Ishikawa (cell line): ENCODE data around the gene PLPPR2.

Source experiments
- CEBPB ChIP-seq: IDR thresholded peaks from 2 replicates; pipeline ENCODE4 v1.6.1; 2012
- CREB1 ChIP-seq: IDR thresholded peaks from 2 replicates; pipeline ENCODE4 v1.6.1; 2012; ENCODE audit warnings: low read depth
- EGR1 ChIP-seq: IDR thresholded peaks from 2 replicates; pipeline ENCODE4 v1.6.1; 2012
- EP300 ChIP-seq: IDR thresholded peaks from 2 replicates; pipeline ENCODE4 v1.6.1; 2012; ENCODE audit warnings: borderline replicate concordance
- FOXM1 ChIP-seq: IDR thresholded peaks from 2 replicates; pipeline ENCODE4 v1.6.1; 2012; ENCODE audit warnings: low read depth, borderline replicate concordance
- NFIC ChIP-seq: IDR thresholded peaks from 2 replicates; pipeline ENCODE4 v1.6.1; 2012
- RAD21 ChIP-seq: IDR thresholded peaks from 2 replicates; pipeline ENCODE4 v1.6.1; 2012; ENCODE audit warnings: low read depth
- TAF1 ChIP-seq: IDR thresholded peaks from 2 replicates; pipeline ENCODE4 v1.6.1; 2012; ENCODE audit warnings: low read depth, mild to moderate bottlenecking
- TCF12 ChIP-seq: IDR thresholded peaks from 2 replicates; pipeline ENCODE4 v1.6.1; 2012; ENCODE audit warnings: low read depth
- TEAD4 ChIP-seq: IDR thresholded peaks from 2 replicates; pipeline ENCODE4 v1.6.1; 2012
- YY1 ChIP-seq: IDR thresholded peaks from 2 replicates; pipeline ENCODE4 v1.6.1; 2012; ENCODE audit warnings: low read depth
- ZBTB7A ChIP-seq: IDR thresholded peaks from 2 replicates; pipeline ENCODE4 v1.6.1; 2012; ENCODE audit warnings: low read depth
- TF ChIP-seq, protein P1 (sequence below): IDR thresholded peaks from 2 replicates; pipeline ENCODE4 v1.6.1; 2012
- TF ChIP-seq, protein P2 (sequence below): IDR thresholded peaks from 2 replicates; pipeline ENCODE4 v1.6.1; 2012
- TF ChIP-seq, protein P3 (sequence below): IDR thresholded peaks from 2 replicates; pipeline ENCODE4 v1.6.1; 2012; ENCODE audit warnings: low read depth, mild to moderate bottlenecking

The PLPPR2 gene

DNA sequence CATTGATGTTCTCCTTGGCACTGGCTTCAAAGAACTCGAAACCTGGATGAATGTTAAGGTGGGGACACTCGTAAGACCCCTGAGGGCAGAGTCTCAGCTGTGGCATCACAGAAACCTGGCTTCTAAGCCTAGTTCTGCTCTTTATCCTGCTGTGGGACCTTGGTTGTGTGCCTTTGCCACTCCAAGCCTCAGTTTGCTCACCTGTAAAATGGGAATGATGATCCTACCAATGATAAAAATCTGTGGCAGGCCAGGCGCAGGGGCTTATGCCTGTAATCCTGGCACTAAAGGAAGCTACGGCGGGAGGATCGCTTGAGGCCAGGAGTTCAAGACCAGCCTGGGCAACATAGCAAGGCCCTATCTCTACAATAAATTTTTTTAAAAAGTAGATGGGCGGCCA, 29.7 kb upstream of the PLPPR2 start:
- TF ChIP-seq EP300 (no peak), NFIC (no peak), ZBTB7A (no peak)

DNA sequence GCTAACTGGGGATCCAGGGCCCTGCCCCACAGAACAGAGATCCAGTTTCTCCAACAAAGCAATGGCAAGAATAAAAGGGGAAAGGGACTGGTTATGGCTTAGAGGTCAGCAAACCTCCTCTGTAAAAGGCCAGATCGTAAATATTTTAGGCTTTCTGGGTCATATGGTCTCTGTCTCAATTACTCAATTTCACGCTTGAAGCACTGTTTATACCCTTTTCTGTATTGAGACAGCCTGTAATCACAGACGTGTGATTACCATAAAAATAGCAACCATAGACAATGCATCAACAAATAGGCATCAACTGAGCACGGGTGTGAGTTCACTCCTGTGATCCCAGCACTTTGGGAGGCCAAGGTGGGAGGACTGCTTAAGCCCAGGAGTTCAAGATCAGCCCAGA, 25.1 kb upstream of the PLPPR2 start:
- TF ChIP-seq TAF1 (no peak), ZBTB7A (no peak), TCF12 (no peak), TEAD4 (no peak), CREB1 (no peak), NFIC (no peak), EGR1 (no peak), RAD21 (no peak), EP300 (no peak), YY1 (no peak), FOXM1 (no peak), CEBPB (no peak)
- TF ChIP-seq, protein P1, sequence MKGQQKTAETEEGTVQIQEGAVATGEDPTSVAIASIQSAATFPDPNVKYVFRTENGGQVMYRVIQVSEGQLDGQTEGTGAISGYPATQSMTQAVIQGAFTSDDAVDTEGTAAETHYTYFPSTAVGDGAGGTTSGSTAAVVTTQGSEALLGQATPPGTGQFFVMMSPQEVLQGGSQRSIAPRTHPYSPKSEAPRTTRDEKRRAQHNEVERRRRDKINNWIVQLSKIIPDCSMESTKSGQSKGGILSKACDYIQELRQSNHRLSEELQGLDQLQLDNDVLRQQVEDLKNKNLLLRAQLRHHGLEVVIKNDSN, result no peak
- TF ChIP-seq, protein P2, sequence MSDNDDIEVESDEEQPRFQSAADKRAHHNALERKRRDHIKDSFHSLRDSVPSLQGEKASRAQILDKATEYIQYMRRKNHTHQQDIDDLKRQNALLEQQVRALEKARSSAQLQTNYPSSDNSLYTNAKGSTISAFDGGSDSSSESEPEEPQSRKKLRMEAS, result no peak
- TF ChIP-seq, protein P3, sequence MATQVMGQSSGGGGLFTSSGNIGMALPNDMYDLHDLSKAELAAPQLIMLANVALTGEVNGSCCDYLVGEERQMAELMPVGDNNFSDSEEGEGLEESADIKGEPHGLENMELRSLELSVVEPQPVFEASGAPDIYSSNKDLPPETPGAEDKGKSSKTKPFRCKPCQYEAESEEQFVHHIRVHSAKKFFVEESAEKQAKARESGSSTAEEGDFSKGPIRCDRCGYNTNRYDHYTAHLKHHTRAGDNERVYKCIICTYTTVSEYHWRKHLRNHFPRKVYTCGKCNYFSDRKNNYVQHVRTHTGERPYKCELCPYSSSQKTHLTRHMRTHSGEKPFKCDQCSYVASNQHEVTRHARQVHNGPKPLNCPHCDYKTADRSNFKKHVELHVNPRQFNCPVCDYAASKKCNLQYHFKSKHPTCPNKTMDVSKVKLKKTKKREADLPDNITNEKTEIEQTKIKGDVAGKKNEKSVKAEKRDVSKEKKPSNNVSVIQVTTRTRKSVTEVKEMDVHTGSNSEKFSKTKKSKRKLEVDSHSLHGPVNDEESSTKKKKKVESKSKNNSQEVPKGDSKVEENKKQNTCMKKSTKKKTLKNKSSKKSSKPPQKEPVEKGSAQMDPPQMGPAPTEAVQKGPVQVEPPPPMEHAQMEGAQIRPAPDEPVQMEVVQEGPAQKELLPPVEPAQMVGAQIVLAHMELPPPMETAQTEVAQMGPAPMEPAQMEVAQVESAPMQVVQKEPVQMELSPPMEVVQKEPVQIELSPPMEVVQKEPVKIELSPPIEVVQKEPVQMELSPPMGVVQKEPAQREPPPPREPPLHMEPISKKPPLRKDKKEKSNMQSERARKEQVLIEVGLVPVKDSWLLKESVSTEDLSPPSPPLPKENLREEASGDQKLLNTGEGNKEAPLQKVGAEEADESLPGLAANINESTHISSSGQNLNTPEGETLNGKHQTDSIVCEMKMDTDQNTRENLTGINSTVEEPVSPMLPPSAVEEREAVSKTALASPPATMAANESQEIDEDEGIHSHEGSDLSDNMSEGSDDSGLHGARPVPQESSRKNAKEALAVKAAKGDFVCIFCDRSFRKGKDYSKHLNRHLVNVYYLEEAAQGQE, result no peak

DNA sequence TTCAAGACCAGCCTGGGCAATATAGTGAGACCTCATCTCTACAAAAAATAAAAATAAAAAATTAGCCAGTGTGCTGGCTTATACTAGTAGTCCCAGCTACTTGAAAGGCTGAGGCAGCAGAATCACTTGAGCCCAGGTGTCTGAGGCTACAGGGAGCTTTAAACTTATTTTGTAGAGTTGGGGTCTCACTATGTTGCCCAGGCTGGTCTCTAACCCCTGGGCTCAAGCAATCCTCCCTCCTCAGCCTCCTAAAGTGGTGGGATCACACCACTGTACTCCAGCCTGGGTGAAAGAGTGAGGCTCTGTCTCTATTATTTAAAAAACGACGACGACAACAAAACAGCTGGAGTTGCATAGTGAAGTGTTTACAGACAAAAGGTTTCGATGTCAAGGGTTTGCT, 23.7 kb upstream of the PLPPR2 start:
- TF ChIP-seq, protein P2, result no peak
- no peak for TF ChIP-seq EP300
- no peak for TF ChIP-seq TAF1
- TF ChIP-seq TCF12, result no peak
- TF ChIP-seq RAD21, result no peak
- no peak for TF ChIP-seq NFIC
- no peak for TF ChIP-seq ZBTB7A
- no peak for TF ChIP-seq TEAD4
- TF ChIP-seq FOXM1, result no peak
- TF ChIP-seq EGR1, result no peak
- no peak for TF ChIP-seq YY1
- TF ChIP-seq, protein P1, result no peak
- TF ChIP-seq, protein P3, result no peak

DNA sequence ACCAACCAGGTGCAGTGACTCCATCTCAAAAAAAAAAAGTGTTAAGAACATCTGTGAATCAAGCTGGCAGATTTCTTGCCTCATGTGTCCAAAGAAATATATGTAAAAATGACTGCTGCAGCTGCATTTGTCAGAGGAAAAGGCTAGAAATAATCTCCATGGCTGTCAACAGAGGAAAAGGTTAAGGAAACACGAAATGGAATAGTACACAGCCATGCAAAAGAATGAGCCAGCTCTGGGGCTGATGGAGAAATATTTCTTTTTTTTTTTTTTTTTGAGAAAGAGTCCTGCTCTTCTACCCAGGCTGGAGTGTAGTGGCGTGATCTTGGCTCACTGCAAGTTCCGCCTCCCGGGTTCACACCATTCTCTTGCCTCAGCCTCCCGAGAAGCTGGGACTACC, 22.4 kb upstream of the PLPPR2 start:
- TF ChIP-seq YY1, result no peak
- no peak for TF ChIP-seq TCF12
- no peak for TF ChIP-seq RAD21
- TF ChIP-seq CREB1, result no peak
- no peak for TF ChIP-seq EGR1
- TF ChIP-seq, protein P2, result no peak
- TF ChIP-seq CEBPB, result no peak
- no peak for TF ChIP-seq NFIC
- TF ChIP-seq, protein P1, result no peak
- TF ChIP-seq, protein P3, result no peak
- no peak for TF ChIP-seq FOXM1
